GM21528 (cell line): ENCODE results near the gene XRCC3.
A peak's percentile ranks its signal among the peaks of the same experiment; 100 is the strongest.

ENCODE experiments used
- ATAC-seq: cut with Tn5 transposase; IDR thresholded peaks from one replicate; pipeline ENCODE4 v1.9.1; 2021; ENCODE audit warnings: mild to moderate bottlenecking, moderate library complexity; ENCODE audit not compliant: unreplicated experiment, low FRiP score

XRCC3 gene

GRCh38 chr14:103715052-103716000, at the start of gene XRCC3, which contains the start of gene ZFYVE21:
XRCC3 (minus strand) TSS chr14:103715451; CDS start chr14:103711087, 4,364 bp downstream.
ZFYVE21 (plus strand) TSS chr14:103715810; CDS start chr14:103715842, 32 bp downstream.
- peak; percentile 92 for ATAC-seq

- peak; percentile 85 for ATAC-seq
These were observed 48.7 kb upstream of the XRCC3 start for GRCh38 chr14:103763730-103764488.

- no peak for ATAC-seq
These were observed 47.3 kb upstream of the XRCC3 start for GRCh38 chr14:103762541-103762940.

- ATAC-seq: no peak
These were observed 46.8 kb upstream of the XRCC3 start for GRCh38 chr14:103762036-103762435.

- ATAC-seq: no peak
These were observed 43.0 kb upstream of the XRCC3 start for GRCh38 chr14:103758059-103758776.

- no peak for ATAC-seq
These were observed 39.8 kb upstream of the XRCC3 start for GRCh38 chr14:103755060-103755459.

GRCh38 chr14:103753774-103754173, 38.5 kb upstream of the XRCC3 start:
- ATAC-seq: no peak

GRCh38 chr14:103749860-103750259, 34.6 kb upstream of the XRCC3 start:
- ATAC-seq: no peak

- ATAC-seq: no peak
These were observed 34.2 kb upstream of the XRCC3 start for GRCh38 chr14:103749452-103749851.

- no peak for ATAC-seq
These were observed 33.2 kb upstream of the XRCC3 start for GRCh38 chr14:103748534-103748857.

- ATAC-seq: no peak
These were observed 31.4 kb upstream of the XRCC3 start for GRCh38 chr14:103746701-103747100.

GRCh38 chr14:103745424-103745823, 30.2 kb upstream of the XRCC3 start:
- no peak for ATAC-seq

GRCh38 chr14:103744621-103745395, 29.6 kb upstream of the XRCC3 start:
- ATAC-seq: no peak

- no peak for ATAC-seq
These were observed 28.4 kb upstream of the XRCC3 start for GRCh38 chr14:103743691-103744090.

GRCh38 chr14:103742499-103743255, 27.4 kb upstream of the XRCC3 start:
- ATAC-seq: no peak

GRCh38 chr14:103741876-103742275, 26.6 kb upstream of the XRCC3 start:
- ATAC-seq: no peak

- ATAC-seq: no peak
These were observed 25.9 kb upstream of the XRCC3 start for GRCh38 chr14:103740991-103741689.

- ATAC-seq: no peak
These were observed 24.7 kb upstream of the XRCC3 start for GRCh38 chr14:103739793-103740501.
